PC-3 (cell line): ENCODE results near the gene ZNF774. TPM values are rescaled to one million over a fixed set of nuclear protein-coding genes. Genes with fewer than 3 reads are reported as not detected.

Source experiments
- ATAC-seq: fragments of 200-7000 bp; cut with Tn5 transposase; 2 replicates; pipeline ENCODE4 v1.9.1; 2020; ENCODE audit warnings: mild to moderate bottlenecking, moderate library complexity
- BruUV-seq: library from RNA; stranded (reverse); fragments of 400-500 nt; replicated peaks from 2 replicates; lab custom pipeline; 2021; lab: Mats Ljungman, UMichigan
- CTCF ChIA-PET: fragments of 300-600 bp; sonication (Branson Sonifier 250); formaldehyde crosslinking; loops from one replicate; lab custom pipeline; 2022; ENCODE audit warnings: antibody characterized with exemption; lab: Charles Lee
- POLR2A ChIA-PET: fragments of 300-600 bp; sonication (Branson Sonifier 250); formaldehyde crosslinking; loops from one replicate; lab custom pipeline; 2022; ENCODE audit warnings: antibody characterized with exemption; ENCODE audit not compliant: unreplicated experiment; lab: Charles Lee
- DNase-seq: peaks from one replicate; pipeline ENCODE4 v3.0.0-alpha.2; 2015
- H2AFZ ChIP-seq: fragments of 300-600 bp; sonication (generic); 2 replicates; pipeline ENCODE4 v1.6.0; 2016; ENCODE audit warnings: antibody characterized with exemption, low read length
- H3F3A ChIP-seq: fragments of 300-600 bp; sonication (generic); one replicate; pipeline ENCODE4 v1.6.0; 2017; ENCODE audit warnings: antibody characterized with exemption, low read length, control low read depth, mild to moderate bottlenecking; ENCODE audit not compliant: unreplicated experiment
- H3K27ac ChIP-seq: fragments of 300-600 bp; sonication (generic); 2 replicates; pipeline ENCODE4 v1.5.1; 2016; ENCODE audit warnings: mild to moderate bottlenecking, low read length
- H3K27me3 ChIP-seq: fragments of 300-600 bp; sonication (generic); 2 replicates; pipeline ENCODE4 v1.6.1; 2016; ENCODE audit warnings: low read length, mixed read lengths
- H3K36me3 ChIP-seq: fragments of 300-600 bp; sonication (generic); 2 replicates; pipeline ENCODE4 v1.6.1; 2016; ENCODE audit warnings: low read depth, mixed run types, low read length, mixed read lengths
- H3K4me1 ChIP-seq: fragments of 300-600 bp; sonication (generic); 2 replicates; pipeline ENCODE4 v1.5.1; 2016; ENCODE audit warnings: low read length; ENCODE audit not compliant: insufficient read depth
- H3K4me2 ChIP-seq: fragments of 300-600 bp; sonication (generic); 2 replicates; pipeline ENCODE4 v1.6.0; 2016; ENCODE audit warnings: low read length
- H3K4me3 ChIP-seq: fragments of 300-600 bp; sonication (generic); 2 replicates; pipeline ENCODE4 v1.5.1; 2016; ENCODE audit warnings: mild to moderate bottlenecking, low read length, mixed read lengths
- H3K79me2 ChIP-seq: fragments of 300-600 bp; sonication (generic); 2 replicates; pipeline ENCODE4 v1.6.1; 2017; ENCODE audit warnings: low read length, mixed read lengths
- H3K9ac ChIP-seq: fragments of 300-600 bp; sonication (generic); 2 replicates; pipeline ENCODE4 v1.6.0; 2016; ENCODE audit warnings: mild to moderate bottlenecking, low read length
- H3K9me2 ChIP-seq: fragments of 300-600 bp; sonication (generic); replicated peaks from 2 replicates; pipeline ENCODE4 v1.6.1; 2016; ENCODE audit warnings: mixed run types, low read length, mixed read lengths
- H3K9me3 ChIP-seq: fragments of 300-600 bp; sonication (generic); 2 replicates; pipeline ENCODE4 v1.6.1; 2016; ENCODE audit warnings: low read length, mixed read lengths
- H4K20me1 ChIP-seq: fragments of 300-600 bp; sonication (generic); 2 replicates; pipeline ENCODE4 v1.6.1; 2016; ENCODE audit warnings: low read length, mixed read lengths
- CTCF ChIP-seq: fragments of 300-600 bp; sonication (generic); conservative IDR thresholded peaks from 2 replicates; pipeline ENCODE4 v1.5.1; 2017; ENCODE audit warnings: antibody characterized with exemption, low read depth, mild to moderate bottlenecking, low read length
- EZH2 ChIP-seq: fragments of 300-600 bp; sonication (generic); IDR thresholded peaks from one replicate; pipeline ENCODE4 v1.6.1; 2017; ENCODE audit warnings: antibody characterized with exemption, mild to moderate bottlenecking, low read length; ENCODE audit not compliant: unreplicated experiment
- EZH2phosphoT487 ChIP-seq: fragments of 300-600 bp; sonication (generic); IDR thresholded peaks from 2 replicates; pipeline ENCODE4 v1.6.1; 2018; ENCODE audit warnings: mild to moderate bottlenecking, antibody characterized with exemption, low read length, borderline replicate concordance
- intact Hi-C: fragments of 100-400 bp; cut with micrococcal nuclease; formaldehyde crosslinking; loops from 2 replicates; pipeline ENCODE4 v1.9.0; 2023
- total RNA-seq: library from RNA; depleted of rRNA; stranded (reverse); fragments of >200 nt; gene quantifications from 2 replicates; pipeline ENCODE4 v1.2.3, GENCODE V29; 2014

The ZNF774 gene
- total RNA-seq, 1 experiment from 2014 or later, result 1.9 TPM

- H3K9me3 ChIP-seq, result no peaks in the 10 kb centered on the region
- no peak overlapping the region for H2AFZ ChIP-seq
- TF ChIP-seq EZH2, result no peak
- TF ChIP-seq EZH2phosphoT487, result no peak
- TF ChIP-seq CTCF, result no peak
- H3K4me2 ChIP-seq, result peak overlapping the region; percentile 87
- no peaks in the 10 kb centered on the region for H3F3A ChIP-seq
- H4K20me1 ChIP-seq, result peaks cover 12% of the 10 kb centered on the region; the same call in 1 of the 2 replicates
- H3K36me3 ChIP-seq, result peaks cover 19% of the 10 kb centered on the region
- ChIA-PET POLR2A (interaction anchor here (0.6 kb wide), 1 partner anchor 513 kb away, joined by 6 read pairs; no protein-coding TSS in a partner anchor), CTCF (no interaction called here)
- H3K27me3 ChIP-seq, result no peaks in the 10 kb centered on the region
- H3K79me2 ChIP-seq, result peaks cover 61% of the 10 kb centered on the region
- BruUV-seq, result no TSS peak
- no peak overlapping the region for H3K27ac ChIP-seq
- peak overlapping the region; percentile 91; the same call in 1 of the 2 replicates for H3K9ac ChIP-seq
- peak overlapping the region; percentile 97 for H3K4me3 ChIP-seq
- intact Hi-C loops, result loop anchor here (2.0 to 5.0 kb wide), 2 partner anchors 13 to 37 kb away; partner anchors contain the start of gene ZNF774
- no peaks in the 10 kb centered on the region for H3K9me2 ChIP-seq
- ATAC-seq, result no peak
- peaks cover 8% of the 10 kb centered on the region for H3K4me1 ChIP-seq
- DNase-seq, result no peak
Observed at GRCh38 chr15:90389513-90389912, 37.4 kb downstream of the ZNF774 start.

- H3K4me1 ChIP-seq, result peaks cover 8% of the 10 kb centered on the region
- ChIA-PET POLR2A (no interaction called here), CTCF (no interaction called here)
- no peak overlapping the region for H3K27ac ChIP-seq
- ATAC-seq (no peak), DNase-seq (no peak)
- H3K27me3 ChIP-seq, result no peaks in the 10 kb centered on the region
- no peak overlapping the region for H3K4me3 ChIP-seq
- no peak for TF ChIP-seq CTCF
- TF ChIP-seq EZH2, result no peak
- TF ChIP-seq EZH2phosphoT487, result no peak
- H3K9me3 ChIP-seq, result no peaks in the 10 kb centered on the region
- H3F3A ChIP-seq, result no peaks in the 10 kb centered on the region
- no peak overlapping the region for H3K4me2 ChIP-seq
- no TSS peak for BruUV-seq
- peaks cover 96% of the 10 kb centered on the region for H3K79me2 ChIP-seq
- H4K20me1 ChIP-seq, result peaks cover 12% of the 10 kb centered on the region; the same call in 1 of the 2 replicates
- no peaks in the 10 kb centered on the region for H3K9me2 ChIP-seq
- H3K36me3 ChIP-seq, result peaks cover 19% of the 10 kb centered on the region
- no peak overlapping the region for H3K9ac ChIP-seq
- intact Hi-C loops, result no loop called here
- no peak overlapping the region for H2AFZ ChIP-seq
Observed at GRCh38 chr15:90393040-90393439, 41.0 kb downstream of the ZNF774 start.

- CTCF ChIA-PET, result interaction anchor here (0.6 kb wide), 1 partner anchor 442 kb away, joined by 8 read pairs; no protein-coding TSS in a partner anchor
- ATAC-seq (no peak), DNase-seq (no peak)
- no peak overlapping the region for H3K9ac ChIP-seq
- TF ChIP-seq EZH2, result no peak
- no peak for TF ChIP-seq EZH2phosphoT487
- no peak for TF ChIP-seq CTCF
- H3K9me2 ChIP-seq, result no peaks in the 10 kb centered on the region
- POLR2A ChIA-PET, result no interaction called here
- BruUV-seq, result no TSS peak
- no peak overlapping the region for H3K4me2 ChIP-seq
- peaks cover 10% of the 10 kb centered on the region for H3K4me1 ChIP-seq
- H4K20me1 ChIP-seq, result peaks cover 12% of the 10 kb centered on the region; the same call in 1 of the 2 replicates
- no peaks in the 10 kb centered on the region for H3F3A ChIP-seq
- H3K79me2 ChIP-seq, result peaks cover 99% of the 10 kb centered on the region
- H2AFZ ChIP-seq, result no peak overlapping the region
- no peak overlapping the region for H3K4me3 ChIP-seq
- H3K36me3 ChIP-seq, result peaks cover 19% of the 10 kb centered on the region
- intact Hi-C loops, result no loop called here
- H3K9me3 ChIP-seq, result no peaks in the 10 kb centered on the region
- H3K27ac ChIP-seq, result no peak overlapping the region
- no peaks in the 10 kb centered on the region for H3K27me3 ChIP-seq
Observed at GRCh38 chr15:90394074-90394473, 42.0 kb downstream of the ZNF774 start.
